Cerebellar cortex (tissue), 1 donor: ENCODE data around the gene KCNE1.

Experiments
- DNase-seq: peaks from one replicate; pipeline ENCODE4 v3.0.0-alpha.2; 2015; ENCODE audit warnings: low spot score

KCNE1 gene

DNA sequence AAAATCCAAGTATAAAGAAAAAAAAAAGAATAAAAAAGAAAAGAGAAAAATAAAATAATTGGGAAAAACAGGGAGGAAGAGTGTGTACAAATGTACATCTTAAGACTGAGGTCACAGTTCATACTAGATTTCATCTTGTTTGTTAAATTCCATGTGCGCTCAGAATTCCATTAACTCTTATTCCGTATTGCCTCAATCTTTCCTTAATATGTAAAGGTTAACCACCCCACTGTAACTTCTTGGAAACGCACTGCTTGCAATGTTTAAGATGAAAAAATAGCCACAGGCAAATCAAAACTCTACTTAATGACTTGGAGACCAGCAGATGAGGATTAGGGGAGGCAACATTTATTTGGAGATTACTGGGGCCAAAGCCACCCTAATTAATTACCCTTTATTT lies 23.9 kb upstream of the KCNE1 start:
- DNase-seq: no peak

DNA sequence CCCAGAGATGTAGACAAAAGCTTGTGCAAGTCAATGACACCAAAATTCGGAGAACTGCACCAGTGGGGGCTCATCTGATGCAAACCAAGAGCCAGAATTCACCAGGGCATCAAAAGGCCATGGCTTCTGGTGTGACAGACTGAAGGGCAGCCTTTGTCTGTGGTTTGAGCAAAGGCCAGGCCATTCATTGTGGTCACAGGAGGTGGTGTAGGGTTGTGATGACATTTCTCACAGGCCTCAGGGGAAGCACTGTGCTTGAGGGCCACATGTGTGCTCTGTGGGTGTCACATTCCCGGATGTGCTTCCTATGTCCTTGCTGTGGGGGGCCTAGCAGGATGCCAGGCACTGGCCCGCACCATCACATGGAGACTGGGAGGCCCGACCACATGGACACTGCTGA lies 22.5 kb upstream of the KCNE1 start:
- DNase-seq: no peak

DNA sequence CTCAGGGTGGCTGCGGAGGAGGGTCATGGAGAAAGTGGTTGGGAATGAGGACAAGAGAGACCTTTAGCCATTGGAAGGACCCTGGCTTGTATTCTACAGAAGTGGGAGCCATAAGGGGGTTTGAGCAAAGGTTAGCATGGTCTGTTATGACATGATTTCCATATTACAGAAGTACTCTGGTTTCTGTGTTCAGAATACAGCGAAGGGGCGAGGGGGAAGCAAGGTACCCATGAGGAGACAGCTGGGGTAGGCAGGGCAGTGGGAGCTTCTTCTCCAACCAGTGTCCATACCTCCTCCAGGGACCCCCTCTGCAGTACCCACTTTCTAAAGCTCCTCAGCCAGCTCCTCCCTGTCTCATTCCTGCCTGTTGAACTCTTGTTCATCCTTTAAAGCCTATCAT lies 21.9 kb upstream of the KCNE1 start:
- no peak for DNase-seq

DNA sequence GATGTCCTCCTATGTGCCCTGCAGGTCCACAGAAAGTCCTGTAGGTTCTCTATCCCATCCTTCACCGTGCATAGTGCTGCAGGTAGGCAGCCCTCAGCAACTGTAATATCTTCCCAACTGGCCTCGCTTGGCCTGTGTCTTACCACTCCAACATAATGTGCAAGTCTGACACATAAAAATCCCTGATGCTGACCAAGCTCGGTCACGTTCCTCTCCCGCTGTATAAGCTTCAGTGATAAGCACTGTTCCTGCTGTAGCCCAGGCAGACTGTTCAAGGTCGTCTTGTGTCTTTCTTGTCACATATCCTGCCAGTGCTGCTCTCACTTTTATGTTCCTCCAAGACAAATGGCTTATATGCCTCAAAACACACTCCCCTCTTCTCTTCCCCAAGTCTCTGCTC lies 19.4 kb upstream of the KCNE1 start:
- DNase-seq: no peak

DNA sequence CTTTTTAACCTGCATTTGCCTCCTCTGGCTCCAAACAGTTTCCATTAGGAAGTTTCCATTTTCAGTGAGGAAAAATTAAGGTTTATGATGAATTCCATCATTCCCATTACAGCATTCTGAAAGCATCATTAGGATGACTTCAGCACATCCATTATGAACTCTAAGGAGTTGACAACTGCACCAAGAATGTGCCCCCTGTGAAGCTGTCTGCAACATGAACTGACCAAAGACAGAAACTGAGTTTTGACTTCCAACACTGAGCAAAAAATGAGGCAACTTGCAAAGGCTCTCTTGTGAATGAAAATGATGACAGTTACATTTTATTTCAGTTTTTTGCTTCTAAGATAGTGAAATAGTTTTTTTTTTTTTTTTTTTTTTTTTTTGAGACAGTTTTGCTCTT lies 18.3 kb upstream of the KCNE1 start:
- no peak for DNase-seq

DNA sequence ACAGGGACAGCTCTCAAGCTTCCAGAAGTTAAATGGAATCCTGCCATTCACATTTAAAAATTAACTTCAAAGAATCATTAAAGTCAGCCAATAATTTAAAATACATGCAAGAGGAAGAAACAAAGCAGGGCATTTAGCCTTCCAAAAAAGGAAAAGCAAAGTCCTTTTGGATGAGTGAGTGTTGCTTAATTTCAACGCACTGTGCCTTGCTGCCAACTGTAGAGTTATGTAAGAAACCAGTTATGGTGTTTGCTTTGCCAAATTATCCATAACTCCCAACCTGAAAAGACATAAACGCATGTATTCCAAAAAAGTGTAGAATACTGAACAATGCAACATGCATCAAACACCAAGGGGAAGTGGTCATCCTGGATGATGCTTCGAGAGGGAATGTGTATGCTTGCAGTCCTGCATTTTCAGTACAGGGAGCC lies 16.1 kb upstream of the KCNE1 start:
- peak; percentile 25 for DNase-seq

DNA sequence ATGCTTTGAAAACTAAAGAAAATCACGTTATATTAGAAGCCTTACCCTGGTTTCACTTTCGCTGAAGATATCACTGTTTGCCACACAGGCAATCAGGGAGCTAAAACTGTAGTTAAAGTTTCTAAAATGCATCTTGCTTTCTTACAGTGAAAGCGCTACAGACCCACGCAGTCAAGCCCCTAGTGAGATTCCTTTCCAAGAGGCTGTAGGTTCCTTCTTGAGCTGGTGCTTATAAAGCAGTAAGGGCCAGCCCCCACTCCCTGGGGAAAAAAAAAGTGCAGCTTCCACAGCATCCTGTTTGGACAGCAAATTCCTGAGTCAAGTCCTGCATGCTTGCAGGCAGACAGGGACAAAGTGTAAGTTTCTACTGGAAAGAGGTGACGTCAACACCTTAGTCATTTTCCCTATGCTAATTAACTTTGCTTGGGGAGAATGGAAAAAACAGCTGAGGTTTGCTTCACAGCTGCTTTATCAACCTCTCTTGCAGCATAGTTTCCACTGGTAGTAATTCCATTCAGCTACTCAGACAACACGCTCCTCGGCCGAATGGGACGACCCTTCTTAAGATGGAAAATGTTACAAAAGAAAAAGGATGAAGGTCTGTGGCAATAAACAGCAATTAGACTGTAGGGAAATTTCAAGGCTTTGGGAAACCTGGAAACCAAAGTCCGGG lies 14.7 kb upstream of the KCNE1 start:
- peak; percentile 28 for DNase-seq

DNA sequence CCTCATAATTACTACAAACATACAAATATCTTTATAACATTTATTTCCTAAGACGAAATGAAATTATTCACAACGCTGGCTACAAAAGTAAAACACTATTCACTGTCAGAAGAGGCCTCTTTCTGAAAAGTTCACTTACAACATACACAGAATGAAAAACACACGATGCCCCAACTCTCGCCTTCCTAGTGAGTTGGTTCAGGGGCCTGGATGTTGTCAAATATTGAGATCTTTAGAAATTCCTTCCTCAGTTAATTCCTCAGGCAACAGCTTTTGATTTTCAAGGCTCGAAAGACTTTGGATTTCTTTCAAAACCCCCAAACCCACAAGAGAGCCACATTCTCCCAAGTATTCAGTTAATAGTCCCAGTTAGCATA lies 14.2 kb upstream of the KCNE1 start:
- DNase-seq: no peak

DNA sequence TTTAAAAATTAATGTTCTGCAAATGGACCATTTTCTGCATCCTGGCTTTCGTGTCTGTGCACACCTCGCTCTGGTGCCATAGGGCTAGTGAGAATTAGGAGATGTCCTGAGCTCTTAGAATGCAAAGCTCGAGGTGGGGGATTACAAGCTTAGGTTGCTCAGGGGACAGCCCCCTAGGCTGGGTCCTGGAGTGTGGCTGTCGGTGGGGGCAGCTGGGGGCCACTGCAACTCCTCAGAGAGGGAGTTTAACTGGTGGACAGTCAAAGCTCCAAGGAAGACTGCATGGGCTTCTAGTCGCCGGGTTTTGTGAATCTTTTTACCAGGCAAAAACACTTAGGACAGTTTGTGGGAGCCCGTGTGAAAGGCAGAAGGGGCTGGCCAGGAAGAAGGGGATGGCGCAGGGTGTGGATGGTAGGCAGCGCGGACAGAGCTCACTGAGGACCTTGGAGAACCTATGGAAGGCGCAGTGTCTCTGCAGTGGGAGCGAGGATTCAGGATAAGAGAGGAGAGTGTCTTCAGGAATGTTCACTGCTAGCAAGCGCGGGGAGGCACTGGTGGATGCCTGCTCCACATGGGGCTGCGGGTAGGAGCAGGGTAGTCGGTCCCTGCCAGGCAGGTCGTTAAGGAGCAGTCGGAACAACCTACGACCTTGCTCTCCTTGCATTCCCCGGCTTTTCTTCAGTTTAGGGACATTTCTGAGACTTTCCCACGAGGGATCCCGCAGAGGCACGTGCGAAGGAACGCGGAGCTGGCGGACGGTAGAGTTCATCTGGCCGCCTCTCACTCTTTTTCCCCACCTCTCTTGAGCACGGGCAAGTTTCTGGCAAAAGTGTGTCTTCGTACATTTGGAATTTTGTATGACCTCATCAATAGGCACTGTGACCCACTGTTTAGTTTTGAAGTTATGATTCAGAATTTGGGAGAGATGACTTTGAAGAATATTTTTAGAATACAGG lies 12.9 kb upstream of the KCNE1 start:
- no peak for DNase-seq

DNA sequence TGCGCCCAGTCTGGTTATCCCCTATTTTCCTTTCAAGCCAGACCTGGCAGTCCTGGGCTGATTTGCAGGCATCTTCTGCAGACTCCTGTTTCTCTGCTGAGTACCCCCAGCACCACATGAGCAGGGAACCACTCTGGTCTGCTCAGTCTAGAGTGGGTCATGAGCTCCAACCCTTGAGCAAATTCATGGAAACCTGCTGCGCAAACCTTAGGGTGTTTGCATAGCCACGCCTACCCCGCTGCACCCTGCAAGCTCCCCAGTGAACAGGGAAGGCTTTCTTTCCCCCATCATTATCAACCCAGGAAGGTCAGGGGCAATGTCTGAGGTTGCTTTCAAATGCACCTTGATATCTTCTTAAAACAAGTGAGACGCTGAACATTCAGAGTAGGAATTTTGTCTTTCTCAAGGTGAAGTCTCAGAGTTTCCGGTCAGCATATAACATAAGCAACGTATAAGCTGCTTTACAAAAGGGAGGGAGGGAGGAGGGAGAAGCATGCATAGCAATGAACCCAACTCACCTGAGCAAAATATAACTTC lies 11.1 kb upstream of the KCNE1 start:
- DNase-seq: no peak

DNA sequence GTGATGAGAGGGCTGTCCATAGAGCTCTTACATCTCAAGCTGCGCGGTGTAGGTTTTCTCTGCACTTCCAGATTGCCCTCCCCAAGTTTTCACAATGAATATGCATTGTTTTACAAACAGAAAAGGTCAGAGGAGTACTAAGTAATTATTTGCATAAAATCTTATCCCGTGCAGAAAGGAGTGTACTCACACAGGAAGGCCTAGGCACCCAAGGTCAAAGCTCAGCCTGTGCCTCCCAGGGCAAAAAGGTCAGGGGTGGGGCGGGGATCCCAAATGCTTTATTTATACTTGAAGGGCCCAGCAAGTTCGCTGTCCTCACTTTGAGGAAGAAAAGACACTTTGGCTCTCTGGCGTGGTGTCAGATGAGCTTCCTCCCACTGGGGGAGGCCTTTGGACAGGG lies 10.3 kb upstream of the KCNE1 start:
- DNase-seq: no peak

DNA sequence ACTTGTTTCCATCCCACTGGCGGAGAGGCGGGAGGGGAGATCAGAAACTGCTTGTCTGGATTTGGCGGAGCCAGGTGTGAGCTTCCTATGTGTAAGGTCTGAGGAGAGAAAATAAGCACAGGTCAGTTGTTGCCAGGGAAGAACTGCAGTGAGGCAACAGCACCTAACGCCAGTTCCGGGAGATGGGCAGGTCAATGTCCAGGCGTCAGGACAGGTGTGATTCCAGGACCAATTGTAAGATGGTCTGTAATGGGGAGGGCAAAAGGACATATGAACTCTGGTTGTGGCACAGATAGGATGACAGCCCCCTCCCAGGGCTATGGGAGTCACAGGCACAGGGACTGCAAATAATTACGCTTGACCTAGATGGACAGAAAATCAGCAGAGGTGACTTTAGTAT lies 9.6 kb upstream of the KCNE1 start:
- no peak for DNase-seq

DNA sequence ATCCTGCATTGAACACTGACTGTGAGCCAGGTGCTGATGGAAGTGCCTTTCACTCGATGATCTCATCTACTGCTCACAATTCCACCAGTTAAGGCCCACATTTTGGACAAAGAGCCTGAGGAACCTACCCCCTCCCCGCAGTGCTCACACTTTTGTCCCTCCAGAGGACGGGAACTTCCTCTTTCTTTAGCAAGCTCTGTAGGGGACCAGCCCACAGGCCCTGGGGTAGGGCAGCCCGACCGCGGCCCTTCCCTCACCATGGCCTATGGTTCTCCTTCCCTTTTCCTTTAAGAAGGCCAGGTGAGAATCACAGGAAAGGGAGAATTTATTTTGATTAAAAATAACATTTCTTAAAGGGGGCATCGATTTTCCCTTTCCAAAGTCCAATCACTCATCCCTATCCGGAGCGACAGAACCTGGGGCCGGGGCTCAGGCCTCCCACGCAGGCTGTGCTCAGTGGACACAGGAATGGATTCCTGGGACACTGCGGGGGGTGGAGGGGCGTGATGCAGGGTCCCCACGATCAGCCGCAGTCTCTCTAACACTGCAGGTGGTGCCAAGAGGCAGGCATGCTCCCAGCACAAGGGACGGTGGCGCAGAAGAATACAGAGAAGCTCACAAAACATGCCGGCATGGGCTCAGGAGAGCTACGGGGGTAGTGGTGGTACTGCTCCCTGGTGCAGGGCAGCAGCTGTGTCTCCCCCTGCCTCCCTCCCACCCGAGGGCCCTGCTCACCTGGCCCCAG lies 8.9 kb upstream of the KCNE1 start:
- DNase-seq: no peak

DNA sequence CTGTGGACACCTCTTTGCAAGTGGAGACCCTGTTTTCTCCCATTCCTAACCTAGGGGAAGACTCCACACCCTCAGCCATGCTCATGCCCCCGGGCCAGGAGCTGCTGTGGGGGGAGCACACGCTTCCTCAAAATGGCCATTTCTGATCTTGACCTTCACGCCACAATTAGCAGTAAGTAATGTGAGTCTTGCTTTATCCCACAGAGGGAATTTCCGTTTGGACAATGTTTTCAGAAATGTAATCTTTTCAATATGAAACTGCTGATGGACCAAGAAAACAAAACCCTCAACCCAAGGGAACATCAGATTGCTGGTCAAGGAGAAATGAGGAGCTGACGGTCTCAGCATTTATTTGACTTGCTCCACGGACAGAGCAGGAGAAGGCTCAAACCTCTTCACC lies 8.3 kb upstream of the KCNE1 start:
- no peak for DNase-seq

DNA sequence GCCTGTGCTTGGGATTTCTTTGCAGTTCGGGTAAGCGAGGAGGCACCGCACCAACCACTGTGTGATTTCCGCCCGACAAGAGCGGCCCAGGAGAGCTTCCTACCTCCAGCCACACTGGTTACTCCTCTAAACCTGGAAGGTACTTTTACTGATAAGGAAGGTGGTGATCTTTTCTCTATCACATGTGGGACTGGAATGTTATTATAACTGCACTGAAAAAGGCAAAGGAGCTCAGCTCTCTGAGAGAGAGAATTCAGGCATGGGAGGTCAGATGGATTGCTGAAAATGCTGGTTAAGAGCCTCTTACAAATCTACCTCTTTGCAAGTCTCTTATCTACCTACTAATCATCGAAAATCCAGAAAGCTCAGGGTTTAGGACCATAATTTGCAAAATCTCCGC lies 7.7 kb upstream of the KCNE1 start:
- no peak for DNase-seq

DNA sequence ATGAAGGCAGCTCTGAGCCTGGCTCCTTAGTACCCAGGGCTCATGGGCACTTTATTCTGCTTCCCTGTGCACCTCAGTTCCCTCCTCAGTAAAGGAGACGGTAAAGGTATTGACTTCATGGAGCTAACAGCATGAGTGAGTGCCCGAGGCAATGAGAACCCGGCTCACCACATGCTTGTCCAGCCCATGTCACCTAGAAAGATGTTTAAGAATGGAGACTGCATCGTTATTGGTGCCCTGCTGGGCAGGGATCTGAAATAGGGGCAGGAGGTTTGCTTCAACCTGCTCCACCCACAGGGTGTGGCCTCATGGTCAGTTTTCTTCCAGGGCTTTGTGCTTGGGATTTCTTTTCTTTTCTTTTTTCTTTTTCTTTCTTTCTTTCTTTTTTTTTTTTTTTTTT lies 7.0 kb upstream of the KCNE1 start:
- DNase-seq: no peak

DNA sequence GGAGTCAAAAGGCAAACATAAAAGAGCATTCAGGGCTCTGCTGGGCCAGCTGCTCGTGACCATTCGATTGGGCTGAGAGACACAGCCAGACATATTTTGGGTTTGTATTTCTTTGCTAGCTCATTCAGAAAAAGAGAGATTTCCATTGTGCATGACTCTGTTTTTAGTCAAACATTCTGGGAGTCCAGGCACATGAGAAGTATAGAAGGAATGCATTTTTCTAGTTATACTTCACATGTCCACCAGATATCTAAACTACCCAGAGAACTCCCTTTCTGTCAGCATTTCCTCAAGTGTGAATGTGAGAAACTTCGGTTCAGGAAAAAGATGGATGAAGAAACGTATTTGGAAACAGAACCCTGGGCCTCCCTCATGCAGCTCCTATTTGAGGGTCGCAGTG lies 6.3 kb upstream of the KCNE1 start:
- DNase-seq: no peak

DNA sequence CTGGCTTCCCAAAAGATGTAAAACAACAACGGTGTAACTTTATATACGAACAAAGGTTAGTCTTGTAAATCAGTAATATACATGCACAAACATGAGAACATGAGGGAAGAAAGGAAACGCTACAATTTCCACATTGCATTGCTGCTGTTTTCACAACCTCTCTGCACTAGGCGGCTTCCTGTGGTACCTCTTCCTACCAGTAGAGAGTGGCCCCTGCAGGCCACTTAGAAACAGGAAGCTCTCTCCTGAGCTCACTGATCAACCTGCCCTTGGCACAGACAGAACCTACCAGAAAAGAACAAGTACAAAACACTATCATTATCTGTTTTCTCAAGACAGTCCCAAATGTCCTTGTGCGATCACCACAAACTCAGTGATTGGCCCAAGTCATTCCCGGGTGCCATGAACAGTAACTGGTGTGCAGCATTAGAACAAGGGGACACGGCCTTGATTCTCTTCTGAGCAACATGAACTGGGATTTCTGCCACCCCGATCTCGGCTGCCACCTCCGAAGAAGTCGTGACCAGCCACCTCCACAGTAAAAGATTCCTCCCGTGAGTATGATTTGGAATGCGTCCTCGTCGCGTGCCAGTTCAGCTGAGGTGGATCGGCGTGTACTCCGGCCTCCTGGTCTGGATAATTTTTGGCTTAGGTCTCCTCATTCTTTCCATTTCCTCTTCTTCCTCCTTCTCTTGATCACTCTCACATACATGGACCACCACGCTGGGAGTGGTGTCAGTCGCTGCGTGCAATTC lies 5.7 kb upstream of the KCNE1 start:
- no peak for DNase-seq

DNA sequence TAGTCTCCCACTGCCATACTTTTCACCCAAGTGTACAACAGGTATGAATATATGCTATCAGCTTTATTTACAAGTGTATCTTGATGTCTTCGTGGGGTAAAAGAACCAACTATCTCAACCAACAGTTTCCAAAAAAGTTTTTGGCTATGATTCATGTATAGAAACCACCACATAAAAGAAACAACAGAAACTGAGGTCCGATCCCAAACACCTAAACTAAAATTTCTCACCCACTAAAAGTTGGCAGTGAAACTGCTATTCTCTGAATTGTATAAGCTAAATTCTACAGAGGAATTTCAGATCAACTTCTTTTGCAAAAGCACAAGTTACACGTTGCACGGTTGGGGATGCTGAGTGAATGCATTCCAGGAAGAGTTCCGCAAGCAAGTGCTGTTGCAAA lies 5.0 kb upstream of the KCNE1 start:
- DNase-seq: no peak

DNA sequence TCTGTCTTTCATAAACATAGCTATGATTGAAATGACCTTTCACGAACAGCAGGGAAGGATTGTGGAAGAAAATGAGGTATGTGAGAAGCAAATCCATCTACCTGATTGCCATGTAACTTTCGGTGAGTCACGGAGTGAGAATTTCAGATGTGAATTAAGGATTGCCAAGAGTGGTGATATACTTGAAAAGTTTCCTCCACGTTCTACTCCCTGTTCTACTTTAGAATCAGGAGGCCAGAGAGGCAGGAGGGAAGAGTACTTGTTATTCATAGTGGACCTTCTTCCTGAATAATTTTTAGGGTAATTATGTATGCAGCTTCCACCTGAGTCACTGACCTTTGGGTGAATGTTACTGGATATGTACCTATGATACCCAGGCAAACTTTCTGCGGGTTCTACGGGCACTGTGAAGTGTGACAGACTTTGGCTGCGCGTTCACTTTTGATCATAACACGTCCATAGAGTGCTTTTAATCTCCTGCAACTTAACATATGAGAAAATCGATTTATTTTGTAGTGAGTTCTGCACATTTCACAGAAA lies 2.6 kb upstream of the KCNE1 start:
- no peak for DNase-seq

DNA sequence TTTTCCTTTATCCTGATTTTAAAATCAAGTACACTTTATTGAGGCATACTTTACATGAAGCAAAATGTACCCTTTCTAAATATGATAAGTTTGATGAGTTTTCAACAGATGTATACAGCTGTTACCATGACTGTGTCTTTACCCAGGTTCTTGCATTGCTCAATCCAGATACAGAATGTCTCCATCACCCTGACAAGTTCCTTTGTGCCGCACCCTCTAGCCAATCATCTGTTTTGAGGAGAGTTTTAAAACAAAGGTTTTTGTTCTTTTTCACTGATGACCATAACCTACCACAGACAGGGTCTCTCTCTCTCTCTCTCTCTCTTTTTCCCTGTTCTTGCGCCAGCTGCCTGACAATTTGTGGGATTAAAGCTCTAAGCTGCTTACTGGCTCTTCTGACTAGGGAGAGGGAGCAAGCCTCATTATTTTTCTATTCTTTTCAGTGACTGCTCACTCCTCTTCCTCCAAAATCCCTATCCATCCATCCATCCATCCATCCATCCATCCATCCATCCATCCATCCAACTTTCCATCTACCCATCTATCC lies 1.2 kb upstream of the KCNE1 start:
- no peak for DNase-seq
